Prostate gland (tissue), 2 donors: Measurements from ENCODE around the gene FAM89A.

Experiments used
- CTCF ChIP-seq, 4 experiments: fragments of 200-600 bp in 2 of 4; fragments of 450-650 bp in 2 of 4; sonication (generic) in 2 of 4; IDR thresholded peaks; 1 replicate in 3 of 4; 2 replicates in 1 of 4; pipeline ENCODE4 v1.5.1; 2016 to 2019; ENCODE audit warnings: antibody characterized with exemption in 4 of 4, mild to moderate bottlenecking in 2 of 4, moderate library complexity in 2 of 4
- POLR2A ChIP-seq: fragments of 450-650 bp; IDR thresholded peaks from one replicate; pipeline ENCODE4 v1.6.1; 2016; ENCODE audit warnings: antibody characterized with exemption, mild to moderate bottlenecking
- POLR2AphosphoS5 ChIP-seq: sonication (generic); formaldehyde crosslinking; IDR thresholded peaks from one replicate; pipeline ENCODE4 v1.6.1; 2017; ENCODE audit warnings: antibody characterized with exemption

DNA sequence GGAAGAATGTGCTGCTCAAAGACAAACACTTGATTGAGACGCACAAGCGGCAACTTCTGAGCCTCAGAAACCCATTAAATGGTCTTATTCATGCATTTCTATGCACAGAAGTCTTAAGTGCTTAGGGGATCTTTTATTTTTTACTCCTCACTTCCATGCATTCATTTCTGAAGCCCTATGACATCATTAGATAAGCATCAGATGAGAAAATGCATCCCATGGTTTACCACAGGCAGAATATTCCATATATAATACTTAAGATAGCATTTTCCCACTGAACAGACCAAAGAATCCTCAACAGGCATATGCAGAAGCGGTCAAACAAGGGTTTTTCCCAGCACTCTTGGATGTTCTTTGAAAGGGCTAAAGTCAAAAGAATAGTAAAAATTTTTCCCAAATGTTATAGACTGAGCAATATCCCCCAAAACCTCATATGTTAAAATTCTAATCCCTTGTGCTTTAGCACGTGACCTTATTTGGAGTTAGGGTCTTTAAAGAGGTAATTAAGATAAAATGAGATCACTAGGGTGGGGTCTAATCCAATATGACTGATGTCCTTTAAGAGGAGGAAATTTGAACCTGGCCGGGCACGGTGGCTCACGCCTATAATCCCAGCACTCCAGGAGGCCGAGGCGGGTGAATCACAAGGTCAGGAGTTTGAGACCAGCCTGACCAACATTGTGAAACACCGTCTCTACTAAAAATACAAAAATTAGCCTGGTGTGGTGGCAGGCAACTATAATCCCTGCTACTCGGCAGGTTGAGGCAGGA is 22.6 kb upstream of the FAM89A start:
- no peak for TF ChIP-seq CTCF (IDR thresholded peaks at IDR 0.05)
- no peak for TF ChIP-seq POLR2A
- TF ChIP-seq POLR2AphosphoS5, result no peak
